Measurements from ENCODE around the gene ZBTB32. TPM values are rescaled to one million over a fixed set of nuclear protein-coding genes. Genes with fewer than 3 reads are reported as not detected.

Gene ZBTB32
- total RNA-seq, 2 donors from 2014 or later = 0.32 TPM; not detected in 1

DNA sequence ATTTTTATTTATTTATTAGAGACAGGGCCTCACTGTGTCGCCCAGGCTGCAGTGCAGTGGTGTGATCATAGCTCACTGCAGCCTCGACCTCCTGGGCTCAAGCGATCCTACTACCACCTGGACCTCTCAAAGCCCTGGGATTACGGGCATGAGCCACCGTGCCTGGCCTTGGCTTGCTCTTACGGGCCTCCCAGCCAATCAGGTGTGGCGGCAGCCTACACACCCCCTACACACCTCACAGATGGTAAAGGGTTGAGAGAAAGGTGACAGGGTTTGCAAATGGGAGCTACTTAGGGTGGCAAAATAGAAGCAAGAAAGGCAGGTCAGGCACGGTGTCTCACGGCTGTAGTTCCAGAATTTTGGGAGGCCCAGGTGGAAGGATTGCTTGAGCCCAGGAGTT, 1.0 kb upstream of the ZBTB32 start:
- Histone ChIP-seq H3K27ac (no peak overlapping the region), H3K4me1 (no peaks in the 10 kb centered on the region), H3K27me3 (no peaks in the 10 kb centered on the region), H3K9me3 (no peaks in the 10 kb centered on the region), H3K36me3 (no peaks in the 10 kb centered on the region), H3K4me3 (peak overlapping the region; percentile 68), H3K9ac (ENCODE audit: low read depth in 2 of 2, low read length in 2 of 2) (no peak overlapping the region)
- TF ChIP-seq, protein P1, sequence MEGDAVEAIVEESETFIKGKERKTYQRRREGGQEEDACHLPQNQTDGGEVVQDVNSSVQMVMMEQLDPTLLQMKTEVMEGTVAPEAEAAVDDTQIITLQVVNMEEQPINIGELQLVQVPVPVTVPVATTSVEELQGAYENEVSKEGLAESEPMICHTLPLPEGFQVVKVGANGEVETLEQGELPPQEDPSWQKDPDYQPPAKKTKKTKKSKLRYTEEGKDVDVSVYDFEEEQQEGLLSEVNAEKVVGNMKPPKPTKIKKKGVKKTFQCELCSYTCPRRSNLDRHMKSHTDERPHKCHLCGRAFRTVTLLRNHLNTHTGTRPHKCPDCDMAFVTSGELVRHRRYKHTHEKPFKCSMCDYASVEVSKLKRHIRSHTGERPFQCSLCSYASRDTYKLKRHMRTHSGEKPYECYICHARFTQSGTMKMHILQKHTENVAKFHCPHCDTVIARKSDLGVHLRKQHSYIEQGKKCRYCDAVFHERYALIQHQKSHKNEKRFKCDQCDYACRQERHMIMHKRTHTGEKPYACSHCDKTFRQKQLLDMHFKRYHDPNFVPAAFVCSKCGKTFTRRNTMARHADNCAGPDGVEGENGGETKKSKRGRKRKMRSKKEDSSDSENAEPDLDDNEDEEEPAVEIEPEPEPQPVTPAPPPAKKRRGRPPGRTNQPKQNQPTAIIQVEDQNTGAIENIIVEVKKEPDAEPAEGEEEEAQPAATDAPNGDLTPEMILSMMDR (IDR thresholded peaks at IDR 0.05) = no peak
- intact Hi-C loops (cut with DNase I) = no loop called here
- DNase-seq = no peak

DNA sequence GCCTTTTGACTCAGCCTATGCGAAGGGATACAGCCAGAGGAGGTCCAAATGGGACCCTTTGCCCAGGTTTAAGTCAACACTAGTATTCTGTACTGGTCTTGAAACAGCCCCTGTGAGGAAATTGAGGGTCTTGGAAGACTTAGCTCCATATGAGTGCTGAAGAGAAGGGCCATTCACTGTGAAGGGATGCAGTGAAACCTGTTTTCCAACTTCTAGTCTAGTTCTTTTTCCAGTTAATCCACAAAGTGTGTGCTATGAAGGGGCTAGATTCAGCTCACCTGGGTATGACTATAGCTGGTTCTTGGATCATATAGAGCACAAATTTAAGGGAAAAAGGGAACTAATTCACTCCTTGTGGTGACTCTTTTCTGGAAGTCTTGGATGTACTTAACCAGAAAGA, 4.0 kb downstream of the ZBTB32 start:
- Histone ChIP-seq H3K4me1 (no peaks in the 10 kb centered on the region), H3K36me3 (no peaks in the 10 kb centered on the region), H3K9me3 (no peaks in the 10 kb centered on the region), H3K27me3 (no peaks in the 10 kb centered on the region), H3K9ac (ENCODE audit: low read depth in 2 of 2, low read length in 2 of 2) (no peak overlapping the region), H3K27ac (no peak overlapping the region), H3K4me3 (no peak overlapping the region)
- no peak for DNase-seq
- TF ChIP-seq, protein P1 (IDR thresholded peaks at IDR 0.05) = no peak
- intact Hi-C loops (cut with DNase I) = no loop called here

DNA sequence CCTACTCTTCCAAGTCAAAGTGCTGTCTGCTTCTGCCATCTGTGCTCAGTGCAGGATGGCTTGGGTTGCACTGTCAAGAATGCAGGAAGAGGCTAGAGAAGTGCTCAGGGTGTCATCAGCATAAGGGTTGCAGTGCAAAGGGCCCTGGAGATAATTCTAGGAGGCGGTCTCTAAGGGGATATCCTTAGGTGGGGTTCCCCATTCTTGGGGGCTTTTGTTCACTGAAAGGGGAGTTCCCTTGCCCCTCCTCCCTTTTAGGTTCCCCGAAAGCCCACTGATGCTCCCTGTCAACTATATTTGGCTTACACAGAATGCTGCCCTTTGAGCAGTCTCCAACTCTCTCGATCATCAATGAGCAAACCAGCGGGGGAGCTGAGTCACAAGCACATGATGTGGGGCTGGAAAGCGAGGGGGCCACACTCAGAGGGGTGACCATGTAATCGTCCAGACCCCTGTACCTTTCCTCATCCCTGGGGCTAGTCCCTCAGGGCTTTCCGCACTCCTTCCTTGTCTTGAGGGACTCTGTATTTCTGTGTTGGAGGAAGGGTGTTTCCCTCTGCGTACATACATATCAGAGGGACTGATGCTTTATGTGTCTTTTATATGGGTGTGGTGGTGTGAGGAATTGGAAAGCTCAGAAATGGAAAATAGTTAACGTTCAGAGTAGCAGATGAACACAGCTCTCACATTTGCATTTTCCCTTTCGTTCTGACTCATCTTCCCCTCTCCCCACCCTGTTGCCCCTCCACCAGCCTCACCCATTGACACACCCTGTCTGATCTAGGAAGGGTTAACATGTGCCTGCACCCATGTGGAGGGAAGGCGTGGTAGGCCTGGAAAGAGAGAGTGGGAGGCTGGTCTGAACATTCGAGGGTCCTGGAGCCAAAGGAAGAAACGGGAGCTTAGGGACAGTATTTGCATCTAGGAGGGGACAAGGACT, 6.7 kb downstream of the ZBTB32 start:
- H3K9me3 ChIP-seq = no peaks in the 10 kb centered on the region
- H3K27me3 ChIP-seq = no peaks in the 10 kb centered on the region
- H3K36me3 ChIP-seq = no peaks in the 10 kb centered on the region
- peaks cover 8% of the 10 kb centered on the region for H3K4me1 ChIP-seq
- H3K9ac ChIP-seq (ENCODE audit: low read depth in 2 of 2, low read length in 2 of 2) = no peak overlapping the region
- H3K27ac ChIP-seq = no peak overlapping the region
- intact Hi-C loops (cut with DNase I) = loop anchor here (5.0 kb wide), 1 partner anchor 164 kb away; the partner anchor contains the start of gene TMEM147
- DNase-seq = no peak
- no peak overlapping the region for H3K4me3 ChIP-seq
- TF ChIP-seq, protein P1 (IDR thresholded peaks at IDR 0.05) = no peak

DNA sequence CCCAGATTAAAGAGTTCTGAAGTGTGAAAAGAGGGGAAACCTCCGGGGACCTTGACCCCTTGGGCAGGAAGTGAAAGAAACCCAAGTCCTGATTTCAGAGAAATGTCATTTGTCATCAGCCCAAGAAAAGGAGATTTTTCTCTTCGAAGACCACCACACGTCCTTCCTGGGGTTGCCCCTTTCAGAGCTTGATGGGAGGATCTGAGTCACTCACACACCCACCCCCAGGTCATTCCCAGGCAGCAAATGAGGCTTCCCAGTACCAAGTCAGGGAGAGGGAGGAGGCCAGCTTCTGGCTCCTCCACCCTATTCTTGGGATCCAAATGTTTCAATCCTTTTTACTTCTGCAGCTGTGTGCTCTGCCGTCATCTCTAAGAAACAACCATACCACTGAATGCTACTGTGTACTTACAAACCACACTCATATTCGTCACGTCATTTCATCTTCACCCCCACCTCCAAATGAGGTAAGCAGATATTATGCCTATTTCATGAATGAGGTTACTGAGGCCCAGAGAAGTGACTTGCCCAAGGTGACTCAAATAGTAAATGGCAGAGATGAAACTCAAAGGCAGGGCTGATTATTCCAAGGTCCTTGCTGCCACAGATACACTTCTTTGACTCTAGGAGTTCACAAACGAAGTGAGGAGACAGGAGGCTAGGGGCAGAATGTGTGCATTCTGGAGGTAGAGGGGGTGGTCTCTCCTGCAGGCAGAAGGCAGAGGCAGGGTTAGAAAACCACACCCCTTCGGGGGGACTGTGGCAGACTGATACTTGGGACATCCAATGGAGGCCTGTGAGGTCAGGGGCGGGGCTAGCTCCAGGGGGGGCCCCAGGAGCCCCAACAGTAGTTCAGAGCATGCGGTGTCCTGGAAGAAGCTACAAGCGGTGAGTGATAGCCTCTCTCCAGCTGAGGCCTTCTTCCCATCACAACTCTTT, 8.5 kb downstream of the ZBTB32 start:
- no peaks in the 10 kb centered on the region for H3K36me3 ChIP-seq
- TF ChIP-seq, protein P1 (IDR thresholded peaks at IDR 0.05) = no peak
- H3K4me3 ChIP-seq = no peak overlapping the region
- intact Hi-C loops (cut with DNase I) = loop anchor here (5.0 kb wide), 1 partner anchor 166 kb away; the partner anchor contains the start of gene TMEM147
- H3K27me3 ChIP-seq = no peaks in the 10 kb centered on the region
- H3K27ac ChIP-seq = no peak overlapping the region
- peaks cover 9% of the 10 kb centered on the region for H3K4me1 ChIP-seq
- no peaks in the 10 kb centered on the region for H3K9me3 ChIP-seq
- no peak for DNase-seq
- H3K9ac ChIP-seq (ENCODE audit: low read depth in 2 of 2, low read length in 2 of 2) = no peak overlapping the region

DNA sequence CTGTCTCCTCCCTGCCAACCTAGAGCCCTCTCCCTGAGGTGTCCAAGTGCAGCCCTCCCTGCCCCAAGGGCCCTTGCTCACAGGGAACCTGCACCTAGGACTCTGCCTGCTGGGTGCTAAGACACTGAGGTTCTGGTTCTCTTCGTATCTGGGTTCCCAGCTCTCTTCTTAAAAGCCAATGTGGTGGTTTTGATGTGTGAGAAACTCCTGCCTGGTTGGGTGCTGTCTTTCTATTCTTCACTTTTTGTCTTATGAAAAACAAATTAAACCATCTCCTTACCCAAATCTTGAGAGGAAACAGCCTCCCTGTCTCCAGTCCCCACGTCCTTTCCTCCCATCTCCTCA, 9.1 kb downstream of the ZBTB32 start:
- Histone ChIP-seq H3K27ac (no peak overlapping the region), H3K9ac (ENCODE audit: low read depth in 2 of 2, low read length in 2 of 2) (no peak overlapping the region), H3K4me3 (no peak overlapping the region), H3K9me3 (no peaks in the 10 kb centered on the region), H3K4me1 (peaks cover 9% of the 10 kb centered on the region), H3K27me3 (no peaks in the 10 kb centered on the region), H3K36me3 (no peaks in the 10 kb centered on the region)
- TF ChIP-seq, protein P1 (IDR thresholded peaks at IDR 0.05) = no peak
- intact Hi-C loops (cut with DNase I) = loop anchor here (5.0 kb wide), 1 partner anchor 166 kb away; the partner anchor contains the start of gene TMEM147
- no peak for DNase-seq
